ENCODE data around the gene ANKRD10.

The ANKRD10 gene

DNA sequence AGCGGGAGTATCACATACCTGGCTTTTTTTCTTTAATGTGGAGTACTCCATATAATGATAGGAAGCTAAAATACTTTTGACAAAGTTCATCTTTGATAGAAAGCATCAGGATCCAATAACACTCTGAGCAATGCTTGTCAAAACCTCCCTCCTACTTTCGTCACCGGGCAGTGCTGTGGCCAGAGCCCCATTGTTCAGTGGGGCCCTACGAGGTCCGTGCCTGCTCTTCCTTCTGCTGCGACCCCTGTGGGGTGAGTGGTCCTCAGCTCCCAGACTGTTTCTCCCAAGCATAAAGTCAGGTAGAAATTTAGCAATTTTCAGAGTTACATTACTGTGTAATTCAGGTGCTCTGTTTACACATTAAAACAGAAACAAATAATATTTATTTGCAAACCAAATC lies 51.2 kb downstream of the ANKRD10 start:
- ChIA-PET CTCF (no interaction called here), POLR2A (no interaction called here)
- TF ChIP-seq TARDBP (IDR thresholded peaks at IDR 0.05) (no peak), FOXK2 (IDR thresholded peaks at IDR 0.05) (no peak), FOXA1 (IDR thresholded peaks at IDR 0.05) (no peak), BHLHE40 (IDR thresholded peaks at IDR 0.05; ENCODE audit: borderline replicate concordance) (no peak)
- DNase-seq (ENCODE audit: extremely low spot score), result no peak

DNA sequence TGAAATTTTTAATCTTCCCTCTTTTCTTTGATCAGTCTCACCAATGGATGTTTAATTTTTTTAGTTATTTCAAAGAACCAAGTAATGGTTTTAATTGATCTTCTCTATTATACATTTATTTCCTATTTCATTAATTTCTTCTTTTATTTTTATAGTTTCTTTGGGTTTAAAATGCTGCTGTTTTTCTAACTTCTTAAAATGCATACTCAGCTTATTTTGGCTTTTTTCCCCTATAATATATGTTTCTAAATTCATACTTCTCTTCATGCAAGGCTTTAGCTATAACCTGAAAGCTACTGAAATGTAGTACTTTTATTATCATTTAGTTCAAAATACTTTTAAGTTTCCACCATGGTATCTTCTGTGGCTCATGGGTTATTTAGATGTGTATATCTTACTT lies 53.9 kb downstream of the ANKRD10 start:
- CTCF ChIA-PET, result no interaction called here

DNA sequence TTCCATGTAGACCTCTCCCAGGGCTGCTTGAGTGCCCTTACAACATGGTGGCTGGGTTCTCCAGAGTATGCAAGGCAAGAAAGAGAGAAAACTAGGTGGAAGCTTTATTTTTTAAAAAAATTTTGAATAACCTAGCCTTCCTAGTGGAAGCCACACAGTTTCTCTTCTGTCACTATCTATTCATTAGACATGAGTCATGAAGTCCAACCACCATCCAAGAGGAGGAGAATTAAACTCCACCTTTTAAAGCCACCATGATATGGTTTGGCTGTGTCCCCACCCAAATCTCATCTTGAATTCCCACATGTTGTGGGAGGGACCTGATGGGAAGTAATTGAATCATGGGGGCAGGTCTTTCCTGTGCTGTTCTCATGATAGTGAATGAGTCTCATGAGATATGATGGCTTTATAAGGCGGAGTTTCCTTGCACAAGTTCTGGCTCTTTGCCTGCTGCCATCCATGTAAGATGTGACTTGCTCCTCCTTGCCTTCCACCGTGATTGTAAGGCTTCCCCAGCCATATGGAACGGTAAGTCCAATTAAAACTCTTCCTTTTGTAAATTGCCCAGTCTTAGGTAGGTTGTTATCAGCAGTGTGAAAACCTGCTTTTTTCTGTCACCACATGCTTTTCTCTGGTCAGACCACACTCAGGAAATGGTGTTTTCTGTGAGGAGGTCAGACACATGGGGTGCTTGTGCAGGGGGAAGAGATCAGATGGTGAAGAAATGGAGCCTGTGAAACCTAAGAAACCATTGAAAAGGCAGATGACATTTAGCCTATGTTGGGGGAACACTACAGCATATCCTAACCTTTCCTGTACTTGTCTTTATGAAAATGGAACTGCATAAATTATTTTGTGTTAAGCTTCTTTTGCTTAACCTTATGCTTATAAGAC lies 57.7 kb downstream of the ANKRD10 start:
- CTCF ChIA-PET, result no interaction called here
- POLR2A ChIA-PET, result no interaction called here
- DNase-seq (ENCODE audit: extremely low spot score), result no peak
- TF ChIP-seq BHLHE40 (IDR thresholded peaks at IDR 0.05; ENCODE audit: borderline replicate concordance), result no peak
- TF ChIP-seq FOXA1 (IDR thresholded peaks at IDR 0.05), result no peak
- TF ChIP-seq ELF4 (IDR thresholded peaks at IDR 0.05), result no peak
- TF ChIP-seq L3MBTL2 (conservative IDR thresholded peaks at IDR 0.05), result no peak
- TF ChIP-seq NFRKB (IDR thresholded peaks at IDR 0.05), result no peak

More for the DNA sequence above, 53.9 kb downstream of the ANKRD10 start:
- no peak for TF ChIP-seq SUZ12 (IDR thresholded peaks at IDR 0.05)
- no peak for TF ChIP-seq BHLHE40 (IDR thresholded peaks at IDR 0.05; ENCODE audit: borderline replicate concordance)
- no peak for TF ChIP-seq FOXM1 (IDR thresholded peaks at IDR 0.05; ENCODE audit: borderline replicate concordance)
- no peak for TF ChIP-seq CTBP1 (IDR thresholded peaks at IDR 0.05; ENCODE audit: borderline replicate concordance)
- no peak for TF ChIP-seq NFRKB (IDR thresholded peaks at IDR 0.05)
- TF ChIP-seq L3MBTL2 (conservative IDR thresholded peaks at IDR 0.05), result no peak
- TF ChIP-seq SP1 (IDR thresholded peaks at IDR 0.05), result no peak
- TF ChIP-seq LEF1 (IDR thresholded peaks at IDR 0.05; ENCODE audit: borderline replicate concordance), result no peak
- TF ChIP-seq ZNF384 (IDR thresholded peaks at IDR 0.05), result no peak
- TF ChIP-seq ELF4 (IDR thresholded peaks at IDR 0.05), result no peak
- TF ChIP-seq, protein P1, sequence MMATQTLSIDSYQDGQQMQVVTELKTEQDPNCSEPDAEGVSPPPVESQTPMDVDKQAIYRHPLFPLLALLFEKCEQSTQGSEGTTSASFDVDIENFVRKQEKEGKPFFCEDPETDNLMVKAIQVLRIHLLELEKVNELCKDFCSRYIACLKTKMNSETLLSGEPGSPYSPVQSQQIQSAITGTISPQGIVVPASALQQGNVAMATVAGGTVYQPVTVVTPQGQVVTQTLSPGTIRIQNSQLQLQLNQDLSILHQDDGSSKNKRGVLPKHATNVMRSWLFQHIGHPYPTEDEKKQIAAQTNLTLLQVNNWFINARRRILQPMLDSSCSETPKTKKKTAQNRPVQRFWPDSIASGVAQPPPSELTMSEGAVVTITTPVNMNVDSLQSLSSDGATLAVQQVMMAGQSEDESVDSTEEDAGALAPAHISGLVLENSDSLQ (IDR thresholded peaks at IDR 0.05), result no peak
- no peak for TF ChIP-seq HDGF (IDR thresholded peaks at IDR 0.05; ENCODE audit: borderline replicate concordance)
- TF ChIP-seq FOXK2 (IDR thresholded peaks at IDR 0.05), result no peak
- no peak for TF ChIP-seq FOXA1 (IDR thresholded peaks at IDR 0.05)
- no peak for TF ChIP-seq ARNT (IDR thresholded peaks at IDR 0.05)
- no peak for TF ChIP-seq TARDBP (IDR thresholded peaks at IDR 0.05)
- POLR2A ChIA-PET, result no interaction called here
- DNase-seq (ENCODE audit: extremely low spot score), result no peak

DNA sequence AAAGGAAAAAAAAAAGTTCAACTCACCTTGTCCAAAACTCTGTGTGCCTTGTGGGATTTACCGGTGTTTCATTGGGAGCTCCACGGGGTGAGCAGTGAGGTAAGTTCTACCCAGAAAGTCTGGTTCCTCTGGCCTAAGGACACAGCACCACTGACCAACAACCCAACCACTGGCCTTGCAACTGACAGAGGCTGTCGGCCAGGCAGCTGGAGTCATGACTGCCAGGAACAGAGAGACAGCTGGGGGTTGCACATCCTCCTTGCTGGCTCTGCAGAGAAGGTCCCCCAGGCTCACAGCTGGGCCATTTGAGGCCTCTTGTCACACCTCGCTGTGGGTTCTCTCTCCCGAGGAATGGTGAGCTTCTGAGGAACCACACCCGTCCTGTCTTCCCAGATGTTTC lies 59.5 kb downstream of the ANKRD10 start:
- TF ChIP-seq, protein P1 (IDR thresholded peaks at IDR 0.05), result no peak
- no peak for TF ChIP-seq SP1 (IDR thresholded peaks at IDR 0.05)
- TF ChIP-seq ELF4 (IDR thresholded peaks at IDR 0.05), result no peak
- TF ChIP-seq BHLHE40 (IDR thresholded peaks at IDR 0.05; ENCODE audit: borderline replicate concordance), result no peak
- CTCF ChIA-PET, result no interaction called here
- POLR2A ChIA-PET, result interaction anchor here (0.6 kb wide), 1 partner anchor 317 kb away, joined by 5 read pairs; no protein-coding TSS in a partner anchor
- DNase-seq (ENCODE audit: extremely low spot score), result no peak

DNA sequence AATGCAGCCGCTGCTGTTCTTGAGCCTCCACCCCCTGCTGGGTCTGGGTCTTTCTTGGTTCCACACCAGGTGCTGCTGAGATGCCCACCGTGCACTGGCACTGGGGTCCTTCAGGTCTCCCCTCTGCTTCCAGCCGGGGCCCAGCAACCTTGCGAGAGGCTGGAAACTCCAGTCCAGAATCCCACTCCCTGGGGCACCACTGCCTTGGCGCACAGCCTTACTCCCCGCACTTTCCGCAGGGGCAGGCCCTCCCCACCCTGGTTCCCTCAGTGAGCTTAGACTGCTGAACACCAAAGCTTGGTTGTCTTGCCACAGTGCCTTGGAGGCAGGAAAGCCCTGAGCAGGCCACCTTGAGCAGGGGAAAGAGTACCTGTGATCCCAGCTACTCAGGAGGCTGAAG lies 60.0 kb downstream of the ANKRD10 start:
- CTCF ChIA-PET, result no interaction called here
- TF ChIP-seq L3MBTL2 (conservative IDR thresholded peaks at IDR 0.05), result no peak
- no peak for TF ChIP-seq FOXK2 (IDR thresholded peaks at IDR 0.05)
- no peak for TF ChIP-seq ELF4 (IDR thresholded peaks at IDR 0.05)
- TF ChIP-seq, protein P1 (IDR thresholded peaks at IDR 0.05), result no peak
- no peak for TF ChIP-seq ZNF384 (IDR thresholded peaks at IDR 0.05)
- no peak for TF ChIP-seq ARNT (IDR thresholded peaks at IDR 0.05)
- TF ChIP-seq FOXM1 (IDR thresholded peaks at IDR 0.05; ENCODE audit: borderline replicate concordance), result no peak
- TF ChIP-seq FOXA1 (IDR thresholded peaks at IDR 0.05), result no peak
- POLR2A ChIA-PET, result no interaction called here
- DNase-seq (ENCODE audit: extremely low spot score), result no peak

DNA sequence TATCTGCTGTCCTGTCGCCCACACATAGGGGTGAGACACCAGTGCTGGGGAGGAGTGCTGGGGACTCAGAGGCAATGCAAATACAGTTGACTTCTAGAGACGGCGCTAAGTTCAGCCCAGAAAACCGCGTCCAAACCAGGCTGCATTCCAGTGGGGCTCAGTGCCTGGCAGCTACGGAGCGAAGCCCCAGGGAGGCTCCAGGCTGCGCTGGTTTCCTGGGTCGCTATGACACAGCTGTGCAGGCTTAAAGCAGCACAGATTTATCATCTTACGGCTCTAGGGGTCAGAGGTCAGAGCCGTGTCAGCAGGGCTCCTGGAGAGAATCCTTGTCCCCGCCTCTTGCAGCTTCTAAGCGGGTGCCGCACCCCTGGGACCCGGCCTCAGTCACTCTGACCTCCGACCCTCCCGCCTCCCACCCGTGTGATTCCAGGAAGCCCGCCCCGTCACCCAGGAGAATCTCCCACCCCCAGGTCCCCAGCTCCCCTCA lies 61.6 kb downstream of the ANKRD10 start:
- no peak for DNase-seq (ENCODE audit: extremely low spot score)
- ChIA-PET CTCF (interaction anchor here (0.7 kb wide), 1 partner anchor 582 kb away, joined by 3 read pairs; no protein-coding TSS in a partner anchor), POLR2A (no interaction called here)
- no peak for TF ChIP-seq CTBP1 (IDR thresholded peaks at IDR 0.05; ENCODE audit: borderline replicate concordance)
- TF ChIP-seq FOXA1 (IDR thresholded peaks at IDR 0.05), result no peak
- TF ChIP-seq L3MBTL2 (conservative IDR thresholded peaks at IDR 0.05), result no peak
- no peak for TF ChIP-seq NFRKB (IDR thresholded peaks at IDR 0.05)
- TF ChIP-seq, protein P1 (IDR thresholded peaks at IDR 0.05), result no peak
- TF ChIP-seq SP1 (IDR thresholded peaks at IDR 0.05), result no peak
- no peak for TF ChIP-seq HDGF (IDR thresholded peaks at IDR 0.05; ENCODE audit: borderline replicate concordance)
- no peak for TF ChIP-seq LEF1 (IDR thresholded peaks at IDR 0.05; ENCODE audit: borderline replicate concordance)
- TF ChIP-seq BHLHE40 (IDR thresholded peaks at IDR 0.05; ENCODE audit: borderline replicate concordance), result no peak
- no peak for TF ChIP-seq FOXM1 (IDR thresholded peaks at IDR 0.05; ENCODE audit: borderline replicate concordance)
- TF ChIP-seq SUZ12 (IDR thresholded peaks at IDR 0.05), result no peak
- TF ChIP-seq FOXK2 (IDR thresholded peaks at IDR 0.05), result no peak
- TF ChIP-seq TARDBP (IDR thresholded peaks at IDR 0.05), result no peak
- no peak for TF ChIP-seq ZNF384 (IDR thresholded peaks at IDR 0.05)
- TF ChIP-seq ARNT (IDR thresholded peaks at IDR 0.05), result no peak
- TF ChIP-seq ELF4 (IDR thresholded peaks at IDR 0.05), result no peak

All from HEK293T (cell line).